Stimulated activated CD4-positive, alpha-beta T cell treated with anti-CD3 and anti-CD28 coated beads, Interleukin-2, amount 100 ng/mL, for 24 hours (primary cell): Measurements from ENCODE around the gene EXOSC3.
"Not testable (repeated sequence)": the region's sequence is repeated elsewhere in the genome, so short reads cannot be mapped to it uniquely, and the experiment has no call there.

Source experiments
- DNase-seq, 2 donors: peaks; one replicate each; pipeline ENCODE4 v3.0.0-alpha.2; 2020

Gene EXOSC3

GRCh38 chr9:37784616-37785483 lies at the start of gene EXOSC3:
Gene EXOSC3, minus strand, starts transcription at chr9:37785064. Its CDS starts 20 bp downstream, at chr9:37785044.
- peak; percentile 89 to 90 for DNase-seq

GRCh38 chr9:37827483-37828165 lies 42.8 kb upstream of the EXOSC3 start:
- no peak for DNase-seq

- DNase-seq: not testable (repeated sequence)
Observed at GRCh38 chr9:37825174-37825573, 40.3 kb upstream of the EXOSC3 start.

GRCh38 chr9:37820142-37820541 lies 35.3 kb upstream of the EXOSC3 start:
- DNase-seq: no peak

GRCh38 chr9:37818849-37819248 lies 34.0 kb upstream of the EXOSC3 start:
- DNase-seq: no peak

GRCh38 chr9:37812773-37813379 lies 28.0 kb upstream of the EXOSC3 start:
- DNase-seq: no peak

GRCh38 chr9:37811906-37812476 lies 27.1 kb upstream of the EXOSC3 start:
- DNase-seq: no peak

GRCh38 chr9:37809676-37810075 lies 24.8 kb upstream of the EXOSC3 start:
- not testable (repeated sequence) for DNase-seq

GRCh38 chr9:37806271-37806670 lies 21.4 kb upstream of the EXOSC3 start:
- DNase-seq: no peak

- no peak for DNase-seq
Observed at GRCh38 chr9:37801959-37802711, 17.3 kb upstream of the EXOSC3 start.

GRCh38 chr9:37801287-37801850 lies 16.5 kb upstream of the EXOSC3 start:
- DNase-seq: peak; percentile 46 to 57

- DNase-seq: peak; percentile 92
Observed at GRCh38 chr9:37800631-37801286, 15.9 kb upstream of the EXOSC3 start, which contains the start of gene DCAF10. Gene DCAF10, plus strand, starts transcription at chr9:37800797. Its CDS starts 70 bp downstream, at chr9:37800867.

GRCh38 chr9:37798677-37799076 lies 13.8 kb upstream of the EXOSC3 start:
- no peak for DNase-seq

- no peak for DNase-seq
Observed at GRCh38 chr9:37796232-37796631, 11.4 kb upstream of the EXOSC3 start.

- no peak for DNase-seq
Observed at GRCh38 chr9:37792122-37792521, 7.3 kb upstream of the EXOSC3 start.

GRCh38 chr9:37790096-37790495 lies 5.2 kb upstream of the EXOSC3 start:
- DNase-seq: no peak

- no peak for DNase-seq
Observed at GRCh38 chr9:37788332-37788731, 3.5 kb upstream of the EXOSC3 start.

- no peak for DNase-seq
Observed at GRCh38 chr9:37787059-37787458, 2.2 kb upstream of the EXOSC3 start.

- no peak for DNase-seq
Observed at GRCh38 chr9:37784291-37784615, 611 bp downstream of the EXOSC3 start.

GRCh38 chr9:37778534-37778933 lies 6.3 kb downstream of the EXOSC3 start:
- no peak for DNase-seq

GRCh38 chr9:37776328-37776727 lies 8.5 kb downstream of the EXOSC3 start:
- DNase-seq: no peak
